Retina (tissue), 1 donor: Measurements from ENCODE around the gene RBFOX2.
"Not testable (repeated sequence)": the region's sequence is repeated elsewhere in the genome, so short reads cannot be mapped to it uniquely, and the experiment has no call there.

Source experiments
- DNase-seq: peaks from one replicate; pipeline ENCODE4 v3.0.0-alpha.2; 2016

Gene RBFOX2

DNA sequence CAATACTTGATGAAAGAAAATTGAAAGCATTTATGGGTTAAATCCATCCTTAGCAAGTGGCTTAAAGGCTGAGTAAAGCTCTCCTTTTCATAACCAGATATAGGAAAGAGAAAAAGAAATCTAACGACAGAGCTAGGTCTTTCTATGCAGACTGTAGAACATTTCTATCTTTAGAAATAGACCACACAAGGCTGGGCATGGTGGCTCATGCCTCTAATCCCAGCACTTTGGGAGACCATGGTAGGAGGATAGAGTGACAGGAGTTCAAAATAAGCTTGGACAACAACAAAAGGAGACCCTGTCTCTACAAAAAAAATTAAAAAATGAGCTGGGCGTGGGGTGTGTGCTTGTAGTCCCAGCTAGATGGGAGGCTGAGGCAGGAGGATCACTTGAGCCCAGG is 220.2 kb downstream of the RBFOX2 start:
- DNase-seq = no peak

DNA sequence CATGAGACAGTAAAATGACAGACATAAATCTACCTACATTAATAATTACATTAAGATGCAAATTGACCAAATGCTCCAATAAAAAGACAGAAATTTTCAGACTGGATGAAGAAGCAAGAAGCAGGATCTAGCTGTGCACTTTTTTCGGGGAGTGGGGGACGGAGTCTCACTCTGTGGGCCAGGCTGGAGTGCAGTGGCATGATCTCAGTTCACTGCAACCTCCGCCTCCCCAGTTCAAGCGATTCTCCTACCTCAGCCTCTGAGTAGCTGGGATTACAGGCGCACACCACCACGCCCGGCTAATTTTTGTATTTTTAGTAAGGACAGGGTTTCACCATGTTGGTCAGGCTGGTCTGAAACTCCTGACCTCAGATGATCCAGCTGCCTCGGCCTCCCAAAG is 222.0 kb downstream of the RBFOX2 start:
- not testable (repeated sequence) for DNase-seq

DNA sequence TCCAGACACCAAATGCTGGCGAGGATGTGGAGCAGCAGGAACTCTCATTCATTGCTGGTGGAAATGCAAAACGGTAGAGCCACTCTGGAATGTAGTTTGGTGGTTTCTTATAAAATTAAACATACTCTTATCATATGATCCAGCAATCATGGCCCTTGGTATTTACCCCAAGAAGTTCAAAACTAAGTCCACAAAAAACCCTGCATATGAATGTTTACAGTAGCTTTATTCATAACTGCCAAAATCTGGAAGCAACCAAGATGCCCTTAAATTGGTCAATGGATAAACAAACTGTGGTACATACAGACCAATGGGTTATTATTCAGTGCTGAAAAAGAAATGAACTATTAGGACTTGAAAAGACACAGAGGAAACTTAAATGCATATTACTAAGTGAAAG is 223.2 kb downstream of the RBFOX2 start:
- no peak for DNase-seq

DNA sequence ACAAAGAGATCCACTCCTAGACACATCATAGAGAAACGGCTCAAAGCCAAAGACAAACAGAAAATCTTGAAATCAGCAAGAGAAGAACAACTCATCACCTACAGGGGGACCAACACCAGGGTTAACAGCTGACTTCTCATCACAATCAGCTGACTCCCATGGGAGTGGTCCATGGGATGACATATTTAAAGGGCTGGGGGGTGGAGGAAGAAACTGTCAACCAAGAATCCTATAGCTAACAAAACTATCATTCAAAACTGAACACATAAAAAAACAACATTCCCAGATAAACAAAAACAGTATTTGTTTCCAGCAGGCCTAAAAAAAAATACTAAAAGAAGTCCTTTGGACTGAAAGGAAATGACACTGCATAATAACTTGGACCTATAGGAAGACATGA is 224.2 kb downstream of the RBFOX2 start:
- DNase-seq = no peak

DNA sequence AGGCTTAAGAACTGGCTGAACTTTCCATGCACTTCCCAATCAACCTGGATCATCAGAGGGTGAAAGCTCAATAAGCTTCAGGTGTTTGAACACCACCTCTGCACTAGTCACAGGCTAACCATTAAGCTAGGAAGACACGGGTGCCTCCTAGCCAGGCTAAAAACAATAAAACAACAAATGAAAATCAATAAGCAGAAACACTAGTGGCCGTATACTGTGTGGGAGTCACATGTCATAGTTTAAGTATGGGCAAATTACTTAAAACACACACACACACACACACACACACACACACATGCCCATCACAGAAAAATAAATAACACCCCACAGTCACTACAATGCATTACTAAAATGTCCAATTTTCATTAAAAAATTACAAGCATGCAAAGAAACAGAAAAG is 225.7 kb downstream of the RBFOX2 start:
- no peak for DNase-seq

DNA sequence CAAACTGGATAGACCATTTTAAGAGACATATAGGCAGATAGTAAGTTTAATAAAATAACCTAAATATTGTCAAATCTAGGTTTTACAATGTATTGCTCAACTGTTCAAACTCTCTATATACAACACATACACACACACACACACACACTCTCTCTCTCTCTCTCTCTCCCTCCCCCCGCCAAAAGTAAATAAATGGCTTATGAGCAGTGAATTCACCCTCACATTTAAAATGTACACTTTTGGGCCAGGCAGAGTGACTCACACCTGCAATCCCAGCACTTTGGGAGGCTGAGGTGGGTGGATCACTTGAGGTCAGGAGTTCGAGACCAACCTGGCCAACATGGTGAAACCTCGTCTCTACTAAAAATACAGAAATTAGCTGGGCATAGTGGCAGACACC is 227.3 kb downstream of the RBFOX2 start:
- DNase-seq = not testable (repeated sequence)

DNA sequence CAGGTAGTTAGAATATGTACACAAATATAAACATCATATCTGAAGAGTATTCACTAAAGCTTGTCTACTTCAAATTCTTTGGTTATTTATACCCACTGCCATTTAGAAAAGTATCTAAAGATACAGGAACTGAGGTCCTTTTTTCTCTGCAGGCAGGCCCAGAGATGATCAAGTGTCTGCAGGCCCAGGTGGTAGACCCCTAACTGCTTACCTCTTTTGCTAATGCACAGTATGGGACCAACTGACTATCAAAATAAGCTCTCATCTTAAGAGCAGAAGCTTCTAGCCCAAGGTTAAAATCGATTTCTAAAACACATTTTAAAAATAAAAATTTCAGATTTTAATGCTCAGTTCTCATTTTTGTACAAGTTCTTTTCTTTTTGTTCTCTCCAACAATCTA is 229.5 kb downstream of the RBFOX2 start:
- DNase-seq = no peak

DNA sequence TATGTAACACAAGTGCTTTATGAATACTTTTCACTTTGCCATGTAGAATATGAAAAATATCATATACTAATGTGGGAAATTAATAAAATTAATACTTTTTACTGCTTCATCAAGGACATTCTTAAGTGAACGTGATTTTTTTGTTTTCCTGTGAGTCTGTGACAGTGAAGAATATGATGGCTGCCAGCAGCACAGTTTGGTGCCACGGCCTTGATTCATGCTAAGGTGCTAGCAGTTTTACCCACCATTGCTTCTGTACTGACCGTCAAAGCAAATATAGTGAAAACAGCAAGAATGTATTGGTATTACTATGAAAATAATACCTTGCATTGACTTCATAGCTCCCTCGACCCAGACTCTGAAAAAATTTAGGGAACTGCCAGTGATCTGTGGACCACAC is 231.2 kb downstream of the RBFOX2 start:
- no peak for DNase-seq

DNA sequence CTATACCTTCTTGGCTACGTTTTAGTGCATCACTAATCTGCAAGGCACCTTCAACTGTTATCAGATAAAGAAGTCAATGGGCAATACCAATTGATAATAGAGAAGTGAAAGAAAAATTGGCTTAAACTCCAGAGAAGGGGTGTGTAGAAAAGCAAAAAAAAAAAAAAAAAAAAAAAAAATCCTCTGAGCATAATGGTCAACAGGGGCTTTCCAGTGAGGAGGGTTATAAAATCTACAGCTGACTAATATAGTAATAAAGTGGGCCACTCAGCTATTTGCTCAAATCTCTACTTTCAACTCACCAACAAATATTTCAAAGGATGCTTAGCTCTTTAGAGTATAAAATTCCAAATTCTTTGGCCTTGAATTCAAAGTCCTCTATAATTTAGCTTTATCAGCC is 233.1 kb downstream of the RBFOX2 start:
- no peak for DNase-seq

DNA sequence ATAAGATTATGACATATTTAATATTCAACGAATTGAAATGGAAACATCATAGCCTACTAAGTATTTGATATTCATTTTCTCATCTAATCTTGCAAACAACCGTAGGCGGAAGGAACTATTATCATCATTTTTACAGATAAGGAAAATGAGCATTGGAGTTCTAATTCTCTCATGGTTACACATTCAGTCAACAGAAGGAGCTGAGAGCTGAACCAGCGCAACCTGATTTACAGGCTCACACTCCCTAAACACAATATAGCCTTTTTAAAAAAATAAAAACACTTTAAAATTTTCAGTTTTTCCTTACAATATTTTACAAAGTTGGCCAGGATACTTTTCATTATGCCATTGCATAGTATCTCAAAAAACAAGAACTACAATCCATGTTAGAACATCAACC is 236.1 kb downstream of the RBFOX2 start:
- DNase-seq = no peak

DNA sequence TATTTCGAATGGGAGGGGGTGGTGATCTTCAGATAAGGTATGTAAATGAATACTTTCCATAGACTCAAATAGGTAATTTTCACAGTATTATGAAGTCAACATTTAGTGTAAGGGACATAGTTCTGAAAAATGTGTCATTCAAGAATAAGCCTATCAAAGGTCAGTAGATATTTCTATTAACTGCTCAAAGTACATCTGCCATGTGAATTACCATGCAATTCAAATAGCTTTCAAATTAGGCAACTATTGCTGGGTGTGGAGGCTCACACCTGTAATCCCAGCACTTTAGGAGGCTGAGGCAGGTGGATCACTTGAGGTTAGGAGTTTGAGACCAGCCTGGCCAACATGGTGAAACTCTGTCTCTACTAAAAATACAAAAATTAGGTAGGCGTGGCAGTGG is 236.8 kb downstream of the RBFOX2 start:
- not testable (repeated sequence) for DNase-seq

DNA sequence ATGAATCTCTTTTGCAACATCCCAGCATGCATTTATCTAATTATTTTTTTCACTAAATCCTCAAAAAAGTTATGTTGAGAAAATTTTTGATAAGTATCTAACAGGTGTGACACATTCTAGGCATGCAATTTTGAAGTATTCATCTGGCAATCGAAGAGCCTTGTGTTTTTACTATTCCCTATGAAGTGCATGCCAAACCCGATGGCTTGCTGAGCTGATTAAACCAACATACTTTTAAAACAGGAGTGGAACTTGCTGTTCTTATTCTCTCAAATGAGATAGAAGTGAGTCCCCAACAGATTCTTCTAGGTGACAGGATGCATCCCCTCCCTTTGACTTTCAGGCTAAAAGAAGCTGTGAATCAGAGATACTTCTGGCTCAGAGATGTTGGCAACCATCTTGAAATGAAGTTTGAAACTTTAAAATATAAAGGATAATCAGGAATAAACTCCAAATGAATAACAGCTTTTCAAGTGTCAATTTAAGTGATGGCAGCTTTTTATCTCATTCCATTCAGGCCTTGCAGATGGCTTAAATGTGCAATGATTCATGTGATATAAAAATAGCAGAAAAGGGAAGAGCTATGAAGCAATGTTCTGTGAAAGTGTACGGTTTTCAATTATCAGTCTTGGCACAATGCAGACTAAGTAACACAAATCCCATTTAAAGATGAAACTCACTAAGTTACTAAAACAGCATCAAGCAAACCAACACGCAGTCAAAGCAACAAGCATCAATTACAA is 243.3 kb downstream of the RBFOX2 start:
- no peak for DNase-seq

DNA sequence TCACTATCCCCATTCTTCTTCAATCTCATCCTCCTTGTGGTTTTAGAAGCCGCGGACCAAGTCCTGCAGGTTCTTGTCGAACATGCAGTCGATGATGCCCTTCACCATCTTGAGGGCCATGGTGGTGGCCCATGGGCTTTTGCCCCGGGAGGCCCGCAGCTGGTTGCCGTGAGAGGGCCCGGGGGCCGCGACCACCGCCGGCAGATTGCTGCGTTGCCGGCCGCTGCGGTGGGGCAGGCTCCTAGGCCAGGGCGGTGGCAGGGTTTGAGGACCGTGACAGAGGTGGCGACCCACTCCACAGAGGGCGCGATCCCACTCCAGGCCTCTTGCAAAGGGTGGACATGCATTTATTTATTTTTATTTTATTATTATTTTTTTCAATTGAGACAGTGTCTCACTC is 244.0 kb downstream of the RBFOX2 start:
- DNase-seq = no peak

DNA sequence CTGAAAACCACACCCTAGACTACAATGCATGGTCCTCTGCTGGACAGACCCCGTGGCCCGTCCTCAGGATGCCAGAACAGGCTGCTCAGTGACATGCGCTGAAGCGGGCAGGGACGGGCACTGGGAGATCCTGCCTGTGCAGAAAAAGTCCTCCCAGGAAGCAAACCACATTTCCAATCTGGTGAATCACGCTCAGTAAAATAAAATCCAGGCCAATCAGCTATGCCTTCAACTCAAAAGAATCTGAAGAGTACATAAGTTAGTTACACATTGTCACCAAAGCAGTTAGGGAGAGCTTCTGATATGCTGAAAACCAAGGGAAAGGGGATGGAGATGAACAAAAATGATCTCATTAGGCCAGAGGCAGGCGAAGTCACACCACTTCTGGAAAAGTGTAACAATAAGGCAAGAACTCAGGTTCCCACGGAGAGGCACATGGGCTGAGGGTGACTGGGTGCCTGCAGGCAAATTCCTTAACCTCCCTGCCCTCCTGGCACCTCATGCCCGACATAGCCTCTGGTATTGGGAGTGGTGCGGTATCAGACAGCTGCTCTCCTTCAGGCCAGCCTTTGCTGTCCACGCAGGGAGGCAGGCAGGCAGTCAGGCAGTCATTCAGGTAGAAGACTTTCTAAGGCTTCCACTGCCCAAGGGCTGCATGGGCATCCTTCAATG is 244.5 kb downstream of the RBFOX2 start:
- no peak for DNase-seq

DNA sequence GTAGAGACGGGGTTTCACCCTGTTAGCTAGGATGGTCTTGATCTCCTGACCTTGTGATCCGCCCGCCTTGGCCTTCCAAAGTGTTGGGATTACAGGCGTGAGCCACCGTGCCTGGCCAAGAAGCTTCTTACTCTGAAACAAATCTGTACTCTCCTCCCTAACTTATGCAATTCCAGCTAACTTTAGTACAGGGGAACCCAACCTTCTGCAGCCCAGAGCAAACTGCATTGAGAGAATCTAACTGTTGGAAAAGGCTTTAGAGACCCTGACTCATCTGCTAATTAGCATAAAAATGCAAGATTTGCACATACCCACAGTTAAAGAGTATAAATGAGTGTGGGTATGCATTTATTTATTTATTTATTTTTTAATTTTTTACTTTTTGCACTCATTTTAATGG is 246.1 kb downstream of the RBFOX2 start:
- DNase-seq = no peak

DNA sequence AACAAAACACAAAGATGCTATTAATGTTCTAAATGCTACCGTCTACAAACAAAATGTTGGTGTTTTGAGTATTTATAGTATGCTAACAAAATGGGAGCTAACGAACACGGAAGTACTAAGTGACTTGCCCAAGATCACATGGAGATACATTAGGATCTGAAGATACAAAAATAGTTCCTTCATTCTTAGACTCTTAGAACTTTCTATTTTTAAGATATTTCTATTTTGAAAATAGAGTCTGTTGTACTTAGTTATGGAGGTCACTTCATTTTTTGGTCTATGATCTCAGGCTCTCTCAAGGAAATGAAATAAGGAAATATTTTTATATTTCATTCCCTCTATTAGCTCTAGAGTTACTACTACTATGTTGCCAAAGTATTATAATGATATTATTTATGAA is 246.7 kb downstream of the RBFOX2 start:
- no peak for DNase-seq

DNA sequence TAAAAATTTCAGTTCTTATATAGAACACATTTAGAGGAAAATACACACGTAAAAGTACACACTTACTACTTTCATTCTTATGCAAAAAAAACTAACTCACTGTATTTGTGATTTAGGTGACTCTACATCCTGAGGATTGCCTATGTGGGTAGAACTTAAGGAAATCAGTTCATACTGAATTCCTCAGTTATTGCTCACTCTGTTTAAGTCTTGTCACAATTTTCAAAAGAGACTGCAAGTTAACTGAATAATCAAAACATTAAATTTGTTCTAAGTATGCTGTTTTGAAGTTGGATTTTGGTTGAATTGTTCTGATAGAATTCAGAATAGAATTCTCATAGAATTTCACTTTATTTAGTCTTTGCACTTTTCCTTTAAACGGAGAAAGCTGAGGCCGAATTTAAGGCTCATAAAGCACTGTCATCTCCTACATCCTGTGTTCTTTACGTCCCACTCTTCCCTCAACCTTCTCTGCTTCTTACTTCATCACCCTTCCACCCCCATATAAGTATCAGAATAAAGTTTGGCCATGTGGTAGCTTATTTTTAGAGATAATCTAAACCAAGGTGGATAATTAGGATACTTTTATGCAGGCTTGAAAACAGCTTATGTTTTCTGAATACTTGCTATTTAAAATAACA is 251.2 kb downstream of the RBFOX2 start:
- DNase-seq = no peak

DNA sequence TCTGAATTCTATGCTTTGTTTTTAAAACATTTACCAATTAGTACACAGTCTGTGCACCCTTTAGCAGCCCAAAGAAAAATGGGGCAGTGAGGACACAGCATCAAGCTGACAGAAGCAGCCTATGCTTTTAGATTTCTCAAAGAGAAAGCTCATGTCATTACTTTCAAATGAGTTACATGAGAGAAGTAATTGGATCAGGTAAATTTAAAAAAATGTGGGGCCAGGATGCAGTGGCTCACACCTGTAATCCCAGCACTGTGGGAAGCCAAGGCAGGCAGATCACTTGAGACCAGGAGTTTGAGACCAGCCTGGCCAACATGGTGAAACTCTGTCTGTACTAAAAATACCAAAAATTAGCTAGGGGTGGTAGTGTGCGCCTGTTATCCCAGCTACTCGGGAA is 253.3 kb downstream of the RBFOX2 start:
- DNase-seq = no peak

DNA sequence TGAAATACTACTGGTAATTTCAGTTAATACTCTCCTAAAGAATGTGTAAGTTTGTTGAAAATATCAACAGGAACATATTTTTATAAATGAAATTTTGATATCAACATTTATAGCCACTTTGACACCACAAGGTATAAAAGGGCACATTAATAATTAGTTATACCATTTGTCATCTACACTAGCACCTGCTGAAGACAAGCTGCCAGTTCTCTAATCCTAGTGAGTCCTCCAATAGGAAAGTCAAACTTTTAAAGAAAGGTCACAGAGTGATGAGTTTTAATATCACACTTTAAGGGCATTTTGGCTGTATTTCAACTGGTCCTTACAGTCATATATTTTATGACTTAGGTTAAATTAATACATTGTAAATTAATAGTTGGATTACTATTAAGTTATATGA is 258.6 kb downstream of the RBFOX2 start:
- no peak for DNase-seq

DNA sequence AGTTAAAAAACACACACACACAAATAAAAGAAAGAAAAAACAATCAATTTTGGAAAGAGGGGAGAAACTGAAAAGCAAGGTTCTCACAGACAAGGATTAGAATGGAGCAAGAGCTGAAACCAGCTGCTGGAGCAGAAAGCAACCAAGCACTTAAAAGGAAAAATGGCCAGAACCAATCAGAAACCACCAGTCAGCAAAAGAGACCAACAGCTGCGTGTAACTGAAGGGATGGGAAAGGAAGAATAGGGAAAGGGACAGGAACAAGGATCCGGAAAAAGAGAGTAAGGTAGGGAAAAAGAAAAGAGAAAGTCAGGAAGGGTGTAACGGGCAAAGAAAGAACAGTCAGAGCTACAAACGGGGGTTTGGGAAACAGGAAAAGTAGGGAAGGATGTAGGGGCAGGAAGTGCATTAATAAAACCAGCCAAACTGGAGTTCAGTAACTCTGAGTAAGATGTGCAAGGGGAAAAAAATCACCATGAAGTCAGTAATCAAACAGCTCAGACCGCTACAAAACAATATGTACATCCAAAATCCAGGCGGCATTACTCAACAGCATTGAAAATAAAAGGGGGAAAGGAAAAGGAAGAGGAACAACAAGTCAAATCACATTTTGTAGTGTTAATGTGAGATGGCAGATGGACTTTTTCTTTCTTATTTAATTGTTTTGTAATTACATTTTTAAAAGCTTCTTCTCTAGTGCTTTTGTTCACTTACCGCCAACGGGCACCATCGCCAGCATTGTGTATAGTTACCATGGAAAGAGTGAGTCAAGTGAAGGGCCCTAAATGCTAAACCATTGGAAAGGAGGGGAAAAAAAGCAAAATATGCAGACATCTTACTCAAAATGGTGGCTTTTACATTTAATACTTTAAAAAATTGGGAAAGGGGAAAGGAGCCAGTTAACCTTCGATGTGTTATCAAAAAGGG is 261.7 kb downstream of the RBFOX2 start:
- DNase-seq = peak; percentile 25

DNA sequence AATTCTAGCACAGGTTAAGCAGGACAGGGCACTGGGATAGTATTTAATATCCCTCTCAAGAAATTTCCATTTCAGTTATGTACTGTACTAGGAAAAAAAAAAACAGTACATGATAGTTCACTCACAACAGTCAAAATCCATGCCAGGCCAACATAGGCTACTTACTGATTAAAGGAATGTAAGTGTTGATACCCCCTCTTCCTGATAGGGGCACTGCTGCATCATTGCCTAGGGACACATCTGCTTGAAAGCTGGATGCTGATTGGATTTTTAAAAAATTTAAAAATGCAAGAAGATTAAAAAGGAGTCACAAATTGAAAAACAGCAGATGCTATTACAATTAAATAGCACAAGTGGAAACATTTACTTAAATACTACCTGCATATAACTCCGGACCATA is 267.6 kb downstream of the RBFOX2 start:
- no peak for DNase-seq

DNA sequence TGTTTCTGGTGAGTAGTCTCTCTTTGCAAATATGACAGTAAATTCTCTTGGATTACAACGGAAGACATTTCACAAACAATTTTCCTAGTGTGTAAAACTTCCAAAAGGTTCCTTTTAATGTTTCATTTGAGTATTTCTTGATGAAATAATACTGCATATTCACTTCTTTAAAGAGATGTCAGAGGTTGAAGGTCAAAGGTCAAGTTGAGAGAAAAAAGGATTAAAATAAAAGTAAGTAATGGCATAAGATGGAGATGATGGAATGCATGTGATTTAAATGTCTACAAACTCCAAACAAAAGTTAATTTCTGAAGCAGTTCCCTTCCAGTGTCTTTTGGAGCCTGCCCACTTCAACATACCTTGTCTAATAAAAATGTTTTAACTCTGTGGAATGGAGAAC is 270.2 kb downstream of the RBFOX2 start:
- DNase-seq = no peak

DNA sequence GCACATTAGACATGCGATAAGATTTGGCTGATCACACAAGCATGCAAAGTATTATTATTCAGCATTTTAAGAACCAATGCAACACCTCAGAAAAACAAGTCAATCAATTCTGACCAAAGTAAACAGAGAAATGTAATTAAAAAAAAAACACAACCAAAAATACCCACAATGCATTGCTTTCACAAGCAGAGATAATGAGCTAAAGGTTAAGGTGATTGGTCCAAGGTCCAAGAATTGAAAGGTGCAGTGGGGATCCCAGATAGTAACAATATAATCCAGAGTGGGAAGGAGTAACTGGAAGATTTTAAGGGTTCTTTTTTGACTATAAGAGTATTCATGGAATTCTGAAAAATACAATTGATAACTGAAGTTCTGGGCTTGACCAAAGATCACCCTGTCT is 271.9 kb downstream of the RBFOX2 start:
- DNase-seq = no peak
